HCT116 (cell line): ENCODE measurements around the gene TMEM126A.

Experiments used
- EGR1 ChIP-seq: IDR thresholded peaks from 2 replicates; pipeline ENCODE4 v1.6.1; 2012; ENCODE audit warnings: low read depth
- ELF1 ChIP-seq: IDR thresholded peaks from 2 replicates; pipeline ENCODE4 v1.6.1; 2012; ENCODE audit warnings: low read depth, borderline replicate concordance
- EZH2phosphoT487 ChIP-seq: fragments of 200-600 bp; IDR thresholded peaks from 2 replicates; pipeline ENCODE4 v1.6.1; 2018; ENCODE audit warnings: antibody characterized with exemption, borderline replicate concordance
- POLR2A ChIP-seq: IDR thresholded peaks from 2 replicates; pipeline ENCODE4 v1.7.0; 2011; ENCODE audit warnings: borderline replicate concordance; ENCODE audit not compliant: insufficient read depth, insufficient read length; ENCODE audit errors: extremely low read depth
- POLR2AphosphoS5 ChIP-seq: IDR thresholded peaks from 2 replicates; pipeline ENCODE4 v1.6.1; 2011; ENCODE audit warnings: mild to moderate bottlenecking, low read depth, low read length, moderate library complexity
- SP1 ChIP-seq: IDR thresholded peaks from 2 replicates; pipeline ENCODE4 v1.6.1; 2012; ENCODE audit warnings: low read depth
- TCF7L2 ChIP-seq: IDR thresholded peaks from 2 replicates; pipeline ENCODE4 v1.7.0; 2011; ENCODE audit warnings: borderline replicate concordance, inconsistent platforms; ENCODE audit not compliant: insufficient read depth, insufficient read length; ENCODE audit errors: extremely low read depth
- ZNF274 ChIP-seq: fragments of 200-500 bp; sonication (Bioruptor generic); IDR thresholded peaks from 2 replicates; pipeline ENCODE4 v1.6.1; 2014; ENCODE audit warnings: mild to moderate bottlenecking, low read depth, low read length, inconsistent platforms
- TF ChIP-seq, protein P1 (sequence below): IDR thresholded peaks from 2 replicates; pipeline ENCODE4 v1.6.1; 2012
- TF ChIP-seq, protein P2 (sequence below): IDR thresholded peaks from 2 replicates; pipeline ENCODE4 v1.6.1; 2012; ENCODE audit warnings: low read depth
- TF ChIP-seq, protein P3 (sequence below): IDR thresholded peaks from 2 replicates; pipeline ENCODE4 v1.6.1; 2012

DNA sequence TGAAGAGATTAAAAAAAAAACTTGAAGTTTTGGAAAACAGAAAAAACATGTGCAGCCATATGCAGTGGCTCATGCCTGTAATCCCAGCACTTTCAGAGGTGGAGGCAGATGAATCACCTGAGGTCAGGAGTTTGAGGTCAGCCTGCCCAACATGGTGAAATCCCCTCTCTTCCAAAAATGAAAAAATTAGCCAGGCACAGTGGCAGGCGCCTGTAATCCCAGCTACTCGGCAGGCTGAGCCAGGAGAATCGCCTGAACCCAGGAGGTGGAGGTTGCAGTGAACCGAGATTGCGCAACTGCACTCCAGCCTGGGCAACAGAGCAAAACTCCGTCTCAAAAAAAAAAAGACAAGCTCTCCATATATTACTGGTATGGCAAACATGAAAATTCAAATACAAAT lies 28.3 kb upstream of the TMEM126A start:
- TF ChIP-seq TCF7L2 (no peak), POLR2A (no peak), ZNF274 (no peak), EZH2phosphoT487 (no peak), POLR2AphosphoS5 (no peak), SP1 (no peak), ELF1 (no peak), EGR1 (no peak)
- TF ChIP-seq, protein P1, sequence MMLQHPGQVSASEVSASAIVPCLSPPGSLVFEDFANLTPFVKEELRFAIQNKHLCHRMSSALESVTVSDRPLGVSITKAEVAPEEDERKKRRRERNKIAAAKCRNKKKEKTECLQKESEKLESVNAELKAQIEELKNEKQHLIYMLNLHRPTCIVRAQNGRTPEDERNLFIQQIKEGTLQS, result no peak
- TF ChIP-seq, protein P2, sequence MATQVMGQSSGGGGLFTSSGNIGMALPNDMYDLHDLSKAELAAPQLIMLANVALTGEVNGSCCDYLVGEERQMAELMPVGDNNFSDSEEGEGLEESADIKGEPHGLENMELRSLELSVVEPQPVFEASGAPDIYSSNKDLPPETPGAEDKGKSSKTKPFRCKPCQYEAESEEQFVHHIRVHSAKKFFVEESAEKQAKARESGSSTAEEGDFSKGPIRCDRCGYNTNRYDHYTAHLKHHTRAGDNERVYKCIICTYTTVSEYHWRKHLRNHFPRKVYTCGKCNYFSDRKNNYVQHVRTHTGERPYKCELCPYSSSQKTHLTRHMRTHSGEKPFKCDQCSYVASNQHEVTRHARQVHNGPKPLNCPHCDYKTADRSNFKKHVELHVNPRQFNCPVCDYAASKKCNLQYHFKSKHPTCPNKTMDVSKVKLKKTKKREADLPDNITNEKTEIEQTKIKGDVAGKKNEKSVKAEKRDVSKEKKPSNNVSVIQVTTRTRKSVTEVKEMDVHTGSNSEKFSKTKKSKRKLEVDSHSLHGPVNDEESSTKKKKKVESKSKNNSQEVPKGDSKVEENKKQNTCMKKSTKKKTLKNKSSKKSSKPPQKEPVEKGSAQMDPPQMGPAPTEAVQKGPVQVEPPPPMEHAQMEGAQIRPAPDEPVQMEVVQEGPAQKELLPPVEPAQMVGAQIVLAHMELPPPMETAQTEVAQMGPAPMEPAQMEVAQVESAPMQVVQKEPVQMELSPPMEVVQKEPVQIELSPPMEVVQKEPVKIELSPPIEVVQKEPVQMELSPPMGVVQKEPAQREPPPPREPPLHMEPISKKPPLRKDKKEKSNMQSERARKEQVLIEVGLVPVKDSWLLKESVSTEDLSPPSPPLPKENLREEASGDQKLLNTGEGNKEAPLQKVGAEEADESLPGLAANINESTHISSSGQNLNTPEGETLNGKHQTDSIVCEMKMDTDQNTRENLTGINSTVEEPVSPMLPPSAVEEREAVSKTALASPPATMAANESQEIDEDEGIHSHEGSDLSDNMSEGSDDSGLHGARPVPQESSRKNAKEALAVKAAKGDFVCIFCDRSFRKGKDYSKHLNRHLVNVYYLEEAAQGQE, result no peak
- TF ChIP-seq, protein P3, sequence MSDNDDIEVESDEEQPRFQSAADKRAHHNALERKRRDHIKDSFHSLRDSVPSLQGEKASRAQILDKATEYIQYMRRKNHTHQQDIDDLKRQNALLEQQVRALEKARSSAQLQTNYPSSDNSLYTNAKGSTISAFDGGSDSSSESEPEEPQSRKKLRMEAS, result no peak
